ENCODE data around the gene ROMO1. TPM values are rescaled to one million over a fixed set of nuclear protein-coding genes. Genes with fewer than 3 reads are reported as not detected.
"Not testable (repeated sequence)": the region's sequence is repeated elsewhere in the genome, so short reads cannot be mapped to it uniquely, and the experiment has no call there.

The ROMO1 gene
- total RNA-seq, 1 donor: 143 TPM

GRCh38 chr20:35718972-35719635, 19.9 kb downstream of the ROMO1 start:
- H3K4me3 ChIP-seq (ENCODE audit: low read depth, low read length): no peak overlapping the region
- no peak for DNase-seq (ENCODE audit: low read depth)
- no peak for TF ChIP-seq CTCF (IDR thresholded peaks at IDR 0.05; ENCODE audit: insufficient read depth, low read depth, low read length)

GRCh38 chr20:35719717-35720116, 20.5 kb downstream of the ROMO1 start:
- TF ChIP-seq CTCF (IDR thresholded peaks at IDR 0.05; ENCODE audit: insufficient read depth, low read depth, low read length): no peak
- no peak for DNase-seq (ENCODE audit: low read depth)
- no peak overlapping the region for H3K4me3 ChIP-seq (ENCODE audit: low read depth, low read length)

GRCh38 chr20:35720165-35721123, 21.2 kb downstream of the ROMO1 start:
- no peak for DNase-seq (ENCODE audit: low read depth)
- TF ChIP-seq CTCF (IDR thresholded peaks at IDR 0.05; ENCODE audit: insufficient read depth, low read depth, low read length): no peak
- no peak overlapping the region for H3K4me3 ChIP-seq (ENCODE audit: low read depth, low read length)

GRCh38 chr20:35721219-35721618, 22.0 kb downstream of the ROMO1 start:
- no peak overlapping the region for H3K4me3 ChIP-seq (ENCODE audit: low read depth, low read length)
- no peak for TF ChIP-seq CTCF (IDR thresholded peaks at IDR 0.05; ENCODE audit: insufficient read depth, low read depth, low read length)
- no peak for DNase-seq (ENCODE audit: low read depth)

GRCh38 chr20:35721621-35722020, 22.4 kb downstream of the ROMO1 start:
- no peak overlapping the region for H3K4me3 ChIP-seq (ENCODE audit: low read depth, low read length)
- no peak for DNase-seq (ENCODE audit: low read depth)
- no peak for TF ChIP-seq CTCF (IDR thresholded peaks at IDR 0.05; ENCODE audit: insufficient read depth, low read depth, low read length)

- DNase-seq (ENCODE audit: low read depth); H3K4me3 ChIP-seq (ENCODE audit: low read depth, low read length): not testable (repeated sequence)
These were observed 24.1 kb downstream of the ROMO1 start for GRCh38 chr20:35723275-35723639.

- H3K4me3 ChIP-seq (ENCODE audit: low read depth, low read length); DNase-seq (ENCODE audit: low read depth): not testable (repeated sequence)
These were observed 24.6 kb downstream of the ROMO1 start for GRCh38 chr20:35723652-35724320.

Data from fibroblast of villous mesenchyme (primary cell).